ENCODE measurements around the gene ORC6.
"Not testable (repeated sequence)": the region's sequence is repeated elsewhere in the genome, so short reads cannot be mapped to it uniquely, and the experiment has no call there.

Gene ORC6, protein sequence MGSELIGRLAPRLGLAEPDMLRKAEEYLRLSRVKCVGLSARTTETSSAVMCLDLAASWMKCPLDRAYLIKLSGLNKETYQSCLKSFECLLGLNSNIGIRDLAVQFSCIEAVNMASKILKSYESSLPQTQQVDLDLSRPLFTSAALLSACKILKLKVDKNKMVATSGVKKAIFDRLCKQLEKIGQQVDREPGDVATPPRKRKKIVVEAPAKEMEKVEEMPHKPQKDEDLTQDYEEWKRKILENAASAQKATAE

DNA sequence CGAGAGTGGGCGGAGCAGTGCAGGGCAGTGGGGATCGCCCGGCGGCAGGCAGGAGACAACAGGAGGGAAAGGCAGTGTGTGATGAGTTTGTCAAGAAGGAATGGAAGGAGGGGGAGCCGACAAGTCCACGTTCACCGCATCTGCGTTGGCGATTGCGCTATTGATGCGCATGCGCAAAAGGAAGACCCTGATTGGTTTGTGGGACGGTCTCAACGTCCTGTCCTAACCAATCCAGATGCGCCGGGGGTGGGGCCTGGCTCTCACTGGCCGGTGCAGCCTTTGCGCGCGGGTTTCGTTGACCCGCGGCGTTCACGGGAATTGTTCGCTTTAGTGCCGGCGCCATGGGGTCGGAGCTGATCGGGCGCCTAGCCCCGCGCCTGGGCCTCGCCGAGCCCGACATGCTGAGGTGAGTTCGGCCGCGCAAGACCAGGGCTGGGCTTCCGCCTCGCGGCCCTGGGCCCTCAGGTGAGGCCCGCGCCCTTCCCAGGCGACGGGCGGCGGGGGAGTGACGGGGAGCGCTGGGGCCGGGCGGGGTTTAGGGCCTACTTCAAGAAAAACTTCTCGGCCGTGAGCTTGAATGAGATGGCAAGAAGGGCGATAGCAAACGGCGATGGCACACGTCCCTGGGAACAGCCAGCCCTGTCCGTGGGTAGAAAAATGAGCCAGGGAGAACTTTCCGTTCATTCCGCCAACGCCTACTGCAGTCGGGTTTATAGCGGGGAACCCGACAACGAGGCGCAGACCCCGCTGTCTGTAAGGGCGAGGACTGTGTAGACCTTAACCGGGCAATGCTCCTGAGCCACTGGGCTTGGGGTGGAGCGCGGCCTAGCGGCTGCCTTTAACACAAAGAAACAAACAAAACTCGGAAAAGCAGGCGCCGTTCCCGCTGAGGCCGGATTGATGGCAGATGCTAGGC lies at the start of gene ORC6:
Gene ORC6, plus strand, starts transcription at position 295 of the 916 bp plus-strand sequence. Its CDS starts 47 bp downstream, at position 342.
- DNase-seq: peak; percentile 96

DNA sequence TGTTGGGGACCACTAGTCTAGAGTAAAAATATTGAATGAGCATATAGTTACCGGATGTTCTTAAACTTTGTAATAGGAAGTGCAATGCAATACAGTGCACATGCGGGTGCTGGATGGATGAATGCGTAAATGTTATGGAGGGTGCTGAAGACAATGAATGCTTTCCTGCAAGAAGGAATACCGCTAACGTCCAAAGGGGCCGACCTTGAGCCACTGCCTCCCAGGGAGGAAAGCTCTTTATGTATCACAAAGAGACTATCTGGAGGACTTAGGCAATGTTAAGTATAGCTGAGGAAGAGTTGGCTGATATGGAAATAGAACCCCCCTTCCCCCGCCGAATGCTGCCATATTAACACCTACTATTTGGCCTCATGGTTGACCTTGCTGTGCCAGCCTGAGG lies 40.8 kb upstream of the ORC6 start:
- DNase-seq: no peak

DNA sequence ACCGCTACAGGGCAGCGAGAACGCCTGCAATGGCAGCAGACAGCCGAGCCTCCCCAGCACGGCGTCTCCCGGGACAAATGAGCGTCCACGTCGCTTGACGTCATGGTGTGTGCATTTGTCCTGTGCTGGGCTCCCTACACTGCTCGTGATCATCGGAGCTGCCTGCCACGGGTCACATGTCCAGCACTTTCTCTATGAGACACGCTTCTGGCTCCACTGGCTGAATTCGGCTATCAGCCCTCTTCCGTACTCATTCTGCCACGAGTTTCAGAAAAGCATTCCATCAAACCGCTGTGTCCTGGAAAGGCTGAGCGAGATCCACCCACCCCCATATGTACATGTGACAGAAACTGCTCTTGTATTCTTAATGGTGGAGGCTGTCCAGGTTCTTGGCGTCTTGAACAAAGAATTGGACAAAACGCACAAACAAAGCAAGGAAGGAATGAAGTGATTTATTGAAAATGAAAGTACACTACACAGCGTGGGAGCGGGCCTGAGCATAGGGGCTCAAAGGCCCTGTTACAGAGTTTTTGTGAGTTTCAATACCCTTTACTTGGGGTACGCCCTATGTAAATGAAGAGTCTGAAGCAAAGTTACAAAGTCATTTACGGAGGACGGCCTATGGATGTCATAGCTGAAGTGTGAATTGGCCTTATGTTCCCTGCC lies 39.7 kb upstream of the ORC6 start:
- DNase-seq: no peak

DNA sequence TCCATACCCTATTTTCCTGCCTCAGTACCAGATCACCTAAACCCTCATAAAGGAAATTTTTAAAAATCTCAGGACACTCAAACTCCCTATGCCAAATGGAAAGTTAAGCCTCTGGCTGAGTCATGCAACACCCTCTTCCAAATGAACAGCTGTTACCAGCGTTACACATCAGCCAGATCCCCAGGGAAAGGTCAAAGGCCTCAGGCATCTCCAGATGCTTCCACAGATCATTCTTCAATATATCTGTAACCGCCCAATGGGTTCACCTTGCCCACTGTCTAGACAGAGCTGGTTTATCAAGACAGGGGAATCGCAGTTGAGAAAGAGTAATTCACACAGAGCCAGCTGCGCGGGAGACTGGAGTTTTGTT lies 39.2 kb upstream of the ORC6 start:
- no peak for DNase-seq

DNA sequence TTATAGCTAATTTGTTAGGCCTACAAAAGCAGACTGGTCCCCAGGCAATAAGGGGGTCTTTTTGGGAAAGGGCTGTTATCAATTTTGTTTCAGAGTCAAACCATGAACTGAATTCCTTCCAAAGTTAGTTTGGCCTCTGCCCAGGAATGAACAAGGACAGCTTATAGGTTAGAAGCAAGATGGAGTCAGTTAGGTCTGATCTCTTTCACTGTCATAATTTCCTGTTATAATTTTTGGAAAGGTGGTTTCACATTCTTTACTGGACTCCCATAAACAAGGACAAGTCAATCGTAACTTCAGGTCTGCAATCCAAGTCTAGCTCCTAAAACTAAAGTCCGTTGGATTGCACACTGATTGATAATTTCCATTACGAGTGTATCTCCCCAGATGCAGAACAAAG lies 38.2 kb upstream of the ORC6 start:
- DNase-seq: no peak

DNA sequence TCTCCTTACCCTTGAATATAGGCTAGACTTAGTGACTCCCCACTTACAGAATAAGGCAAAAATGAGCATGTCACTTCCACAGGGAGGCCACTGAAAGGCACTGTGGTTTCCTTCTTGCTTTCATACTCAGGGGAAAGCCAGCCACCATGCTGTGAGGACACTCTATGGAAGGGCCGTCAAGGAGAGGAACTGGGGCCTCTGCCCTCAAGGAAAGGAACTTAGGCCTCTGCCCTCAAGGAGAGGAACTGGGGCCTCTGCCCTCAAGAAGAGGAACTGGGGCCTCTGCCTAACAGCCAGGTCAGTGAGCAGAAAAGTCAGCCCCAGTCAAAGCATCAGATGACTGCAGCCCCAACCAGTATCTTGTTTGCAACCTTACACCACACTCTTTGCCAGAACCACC lies 30.5 kb upstream of the ORC6 start:
- peak; percentile 34 for DNase-seq

DNA sequence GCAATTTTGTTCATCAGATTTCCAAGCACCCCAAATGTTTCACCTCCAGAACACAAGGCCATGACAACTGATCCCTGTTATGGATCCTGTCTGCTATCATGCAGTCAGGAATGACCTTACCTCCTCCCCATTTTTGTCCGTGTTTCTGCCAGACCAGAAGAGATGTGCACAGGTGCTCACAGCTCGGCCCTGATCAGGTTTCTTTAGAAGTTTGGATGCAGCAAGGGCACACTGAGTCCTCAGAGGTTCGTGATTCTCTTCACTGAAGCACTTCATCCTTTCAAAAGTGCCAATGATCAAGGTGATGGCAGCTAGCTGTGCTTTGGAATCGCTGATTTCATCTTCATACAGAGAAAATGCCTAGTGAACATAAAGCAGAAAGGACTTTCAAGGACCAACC lies 27.3 kb upstream of the ORC6 start:
- DNase-seq: no peak

DNA sequence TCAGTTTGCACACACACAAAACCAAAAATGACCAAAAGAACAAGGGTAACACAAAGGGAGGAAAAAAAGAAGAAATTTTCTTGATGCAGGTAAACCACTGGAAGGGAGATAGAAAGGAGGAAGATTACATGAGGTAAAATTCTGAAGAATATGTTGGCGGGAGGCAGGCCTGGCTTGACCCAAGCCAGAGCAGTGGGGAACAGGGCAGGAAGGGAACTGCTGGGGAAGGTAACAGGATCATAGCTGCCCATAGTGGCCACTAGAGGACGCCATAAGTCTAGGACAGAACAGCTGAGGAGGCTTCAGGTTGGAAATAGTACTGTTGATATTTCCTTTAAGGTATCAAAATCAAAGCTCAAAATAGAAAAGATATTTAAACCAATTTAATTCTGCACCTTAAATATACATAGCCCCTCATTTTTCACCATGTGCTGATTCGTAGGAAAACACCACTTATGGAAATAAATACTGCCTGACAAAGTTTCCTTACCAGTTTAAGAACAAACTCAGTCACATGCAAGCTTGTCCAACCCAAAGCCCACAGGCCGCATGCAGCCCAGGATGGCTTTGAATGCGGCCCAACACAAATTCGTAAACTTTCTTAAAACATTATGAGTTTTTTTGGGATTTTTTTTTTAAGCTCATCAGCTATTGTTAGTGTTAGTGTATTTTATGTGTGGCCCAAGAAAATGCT lies 16.0 kb upstream of the ORC6 start:
- DNase-seq: peak; percentile 67

DNA sequence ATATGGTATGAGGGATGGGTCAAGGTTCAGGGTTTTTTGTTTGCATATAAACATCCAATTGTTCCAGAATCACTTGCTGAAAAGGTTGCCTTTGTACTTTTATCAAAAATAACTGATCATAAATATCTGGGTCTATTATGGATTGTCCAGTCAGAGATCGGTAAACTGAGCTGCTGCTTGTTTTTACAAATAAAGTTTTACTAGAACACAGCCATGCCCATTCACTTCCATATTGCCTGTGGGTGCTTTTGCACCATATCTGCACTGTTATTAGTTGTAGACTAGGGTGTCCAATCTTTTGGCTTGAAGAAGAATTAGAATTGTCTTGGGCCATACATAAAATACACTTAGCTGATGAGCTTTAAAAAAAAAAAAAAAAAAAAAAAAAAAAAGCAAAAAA lies 11.5 kb upstream of the ORC6 start:
- not testable (repeated sequence) for DNase-seq

DNA sequence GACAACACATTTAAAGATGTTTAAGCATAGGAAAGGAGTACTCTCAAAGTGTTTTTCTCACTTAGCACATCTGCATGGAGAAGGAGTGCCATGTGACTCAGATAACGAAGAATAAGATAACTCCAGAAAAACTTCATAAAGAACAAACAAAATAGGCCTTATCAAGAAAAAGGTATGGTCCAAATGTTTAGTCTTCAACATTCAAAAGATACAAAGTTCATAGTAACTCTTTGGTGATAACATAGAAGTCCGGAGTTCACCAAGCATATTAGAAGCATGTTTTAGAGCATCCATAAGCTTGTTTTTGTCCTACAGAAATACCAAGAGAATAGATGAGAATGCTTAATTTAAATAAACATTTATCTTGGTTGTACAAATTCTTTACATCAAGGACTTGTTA lies 7.6 kb upstream of the ORC6 start:
- DNase-seq: not testable (repeated sequence)

DNA sequence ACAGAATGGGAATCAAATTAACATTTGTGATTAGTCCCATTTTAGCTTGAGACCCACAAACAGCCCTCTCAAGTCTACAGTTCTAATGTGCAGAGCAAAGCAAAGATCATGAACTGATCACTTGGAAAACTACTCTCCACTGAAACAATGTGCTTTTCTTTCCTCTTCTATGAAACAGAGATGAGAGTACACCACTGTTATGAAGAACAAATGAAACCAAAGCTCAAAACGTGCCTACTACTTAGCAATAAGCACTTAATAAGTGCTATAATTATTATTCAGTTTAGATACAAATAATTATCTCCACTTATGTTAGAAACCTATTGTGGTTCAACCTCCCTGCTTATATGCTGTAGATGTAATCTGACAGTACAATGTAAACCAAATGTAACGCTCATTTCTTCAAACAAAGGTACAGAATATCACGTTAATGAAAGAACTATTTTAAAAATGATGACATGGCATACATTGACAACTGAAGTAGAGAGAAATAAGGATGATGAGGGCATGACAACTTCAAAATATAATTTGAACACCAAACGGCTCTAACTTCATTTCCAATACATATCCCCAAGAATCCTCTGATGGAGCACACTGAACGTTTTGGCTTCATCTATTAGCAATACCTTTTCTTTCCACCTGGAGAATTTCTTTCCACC lies 2.5 kb upstream of the ORC6 start:
- no peak for DNase-seq

DNA sequence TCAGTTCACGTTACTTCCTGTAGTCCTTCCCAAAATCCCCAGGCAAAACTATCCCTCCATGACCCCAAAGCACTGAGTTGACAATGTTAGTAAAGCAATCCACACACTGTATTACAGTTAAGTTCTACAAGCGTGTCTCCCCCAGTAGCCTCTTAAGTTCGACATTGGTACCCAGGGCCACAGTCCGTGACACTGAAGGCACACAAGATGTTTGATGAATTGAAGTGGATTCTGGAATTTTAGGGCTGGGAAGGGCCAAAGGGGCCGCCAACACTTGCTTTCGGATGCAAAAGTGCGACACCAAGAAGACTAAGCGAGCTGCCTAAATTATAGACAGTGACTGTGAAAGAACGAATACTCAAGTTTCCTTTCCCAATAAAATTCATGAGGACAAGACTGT lies 2.0 kb upstream of the ORC6 start:
- DNase-seq: no peak

DNA sequence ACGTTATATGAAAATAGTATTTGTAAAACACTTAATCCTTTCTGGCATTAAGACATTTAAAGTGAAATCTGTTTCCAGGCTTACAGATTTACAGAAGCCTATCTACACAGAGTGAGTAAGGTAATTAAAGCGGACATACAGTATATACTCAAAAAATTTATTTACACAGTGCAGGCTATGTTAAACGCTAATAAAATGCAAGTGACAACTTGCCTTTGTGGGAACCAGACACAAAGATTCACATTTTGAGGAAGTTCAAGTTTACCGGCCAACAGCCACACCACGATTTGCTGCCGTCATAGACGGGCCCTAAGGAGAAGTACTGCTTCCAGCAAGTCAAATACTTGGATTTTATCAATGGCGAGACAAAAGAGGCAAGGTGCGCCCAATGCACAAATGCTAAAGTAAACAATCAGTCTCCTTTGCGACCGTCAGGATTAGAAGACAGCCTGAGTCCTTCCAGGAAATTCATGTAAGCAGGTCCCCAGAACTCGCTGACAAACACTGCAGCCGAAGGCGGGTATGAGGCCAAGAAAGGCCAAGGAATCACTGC lies 1.3 kb upstream of the ORC6 start:
- no peak for DNase-seq

DNA sequence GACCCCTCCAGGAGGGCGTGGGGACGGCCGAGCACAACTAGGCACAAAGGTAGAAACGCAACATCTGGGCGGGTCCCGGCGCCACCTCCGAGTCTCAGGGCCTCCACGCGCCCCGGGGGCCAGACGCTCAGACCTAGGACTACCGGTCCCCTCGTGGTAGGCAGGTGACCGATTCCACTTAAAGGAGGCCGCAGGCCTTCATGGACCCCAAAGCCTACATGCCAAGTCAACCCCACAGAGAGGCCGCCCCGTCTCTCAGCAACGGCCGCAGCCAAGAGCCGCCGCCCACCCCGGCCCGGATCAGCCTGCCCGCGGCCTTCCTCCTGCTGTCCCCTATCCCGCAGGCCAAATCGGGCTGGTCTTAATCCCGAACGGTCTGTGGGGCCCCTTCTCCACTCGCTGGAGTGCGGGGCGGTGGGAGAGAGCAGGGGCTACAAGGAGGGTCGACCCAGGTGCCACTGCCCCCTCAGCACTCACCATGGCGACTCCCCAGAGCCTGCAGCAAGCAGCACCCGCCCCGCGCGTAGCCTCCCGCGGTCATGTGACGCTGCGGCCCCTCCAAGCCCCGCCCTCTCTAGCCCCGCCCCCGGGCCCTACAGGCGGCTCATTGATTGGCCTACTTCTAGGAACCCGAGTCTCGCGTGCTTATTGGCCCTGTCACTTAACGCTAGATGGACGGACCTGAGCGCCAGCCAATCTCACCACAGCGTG lies 650 bp upstream of the ORC6 start, which contains the start of gene VPS35:
Gene VPS35, minus strand, starts transcription at position 525 of the 711 bp plus-strand sequence. Its CDS starts 45 bp downstream, at position 480.
- DNase-seq: peak; percentile 99

DNA sequence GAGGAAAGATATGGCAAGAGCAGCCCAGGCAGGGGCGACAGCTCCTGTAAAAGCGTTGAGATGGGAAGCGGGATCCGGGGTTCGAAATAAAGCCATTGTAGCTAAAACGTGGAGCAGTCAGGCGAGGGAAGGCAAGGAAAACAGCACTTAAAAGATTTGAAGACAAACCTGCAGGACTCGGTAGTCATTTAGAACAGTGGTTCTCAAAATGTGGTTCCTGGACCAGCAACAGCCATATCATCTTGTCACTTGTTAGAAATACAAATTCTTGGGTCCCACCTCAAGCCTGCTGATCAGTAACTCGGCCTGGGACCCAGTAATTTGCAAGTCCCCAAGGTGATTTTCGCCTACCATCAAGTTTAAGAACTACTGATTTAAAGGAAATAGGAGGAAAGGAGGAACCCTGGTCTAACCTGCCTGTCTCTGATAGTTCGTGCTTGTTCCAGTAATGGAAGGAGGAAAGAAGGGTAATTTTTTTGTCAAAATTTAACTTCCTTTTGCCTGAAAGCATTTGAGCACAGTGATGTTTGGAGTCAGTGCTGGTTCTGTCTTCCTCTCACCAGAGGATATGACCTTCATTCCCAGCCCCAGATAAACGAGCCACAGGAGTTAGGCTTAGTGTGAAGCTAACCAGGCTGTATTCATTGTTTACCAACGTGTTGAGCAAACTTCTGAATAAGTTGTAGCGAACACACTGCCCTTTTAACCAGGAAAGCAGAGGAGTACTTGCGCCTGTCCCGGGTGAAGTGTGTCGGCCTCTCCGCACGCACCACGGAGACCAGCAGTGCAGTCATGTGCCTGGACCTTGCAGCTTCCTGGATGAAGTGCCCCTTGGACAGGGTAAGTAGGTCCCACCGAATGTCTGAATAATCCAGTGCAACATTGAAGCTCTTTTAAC lies 1.1 kb downstream of the ORC6 start:
- no peak for DNase-seq

DNA sequence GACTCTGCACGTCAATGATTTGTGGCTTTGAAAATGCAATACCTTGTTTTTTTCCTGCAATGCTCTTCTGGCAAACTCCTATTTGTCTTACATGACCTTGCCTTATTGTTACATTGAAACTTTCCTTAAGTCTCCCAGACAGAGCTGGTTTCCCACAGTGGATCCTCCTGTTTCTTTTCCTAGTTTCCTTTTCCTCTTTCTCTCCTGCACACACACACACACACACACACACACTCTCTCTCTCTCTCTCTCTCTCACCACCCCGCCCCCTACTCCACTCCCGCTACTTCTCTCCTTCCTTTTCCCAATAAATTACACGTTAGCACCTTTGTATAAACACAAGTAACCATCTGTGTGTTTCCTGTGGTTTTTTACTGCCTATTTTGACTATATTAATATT lies 2.3 kb downstream of the ORC6 start:
- DNase-seq: no peak

DNA sequence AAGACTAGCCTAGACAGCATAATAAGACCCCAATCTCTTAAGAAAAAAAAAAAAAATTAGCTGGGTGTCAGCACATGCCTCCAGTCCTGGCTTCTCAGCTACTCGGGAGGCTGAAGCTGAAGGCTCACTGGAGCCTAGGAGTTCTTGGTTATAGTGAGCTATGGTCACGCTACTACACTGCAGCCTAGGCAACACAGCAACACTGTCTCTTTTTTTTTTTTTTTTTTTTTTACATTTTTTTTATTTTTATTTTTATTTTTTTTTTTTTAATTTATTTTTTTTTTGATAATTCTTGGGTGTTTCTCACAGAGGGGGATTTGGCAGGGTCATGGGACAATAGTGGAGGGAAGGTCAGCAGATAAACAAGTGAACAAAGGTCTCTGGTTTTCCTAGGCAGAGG lies 4.1 kb downstream of the ORC6 start:
- no peak for DNase-seq

DNA sequence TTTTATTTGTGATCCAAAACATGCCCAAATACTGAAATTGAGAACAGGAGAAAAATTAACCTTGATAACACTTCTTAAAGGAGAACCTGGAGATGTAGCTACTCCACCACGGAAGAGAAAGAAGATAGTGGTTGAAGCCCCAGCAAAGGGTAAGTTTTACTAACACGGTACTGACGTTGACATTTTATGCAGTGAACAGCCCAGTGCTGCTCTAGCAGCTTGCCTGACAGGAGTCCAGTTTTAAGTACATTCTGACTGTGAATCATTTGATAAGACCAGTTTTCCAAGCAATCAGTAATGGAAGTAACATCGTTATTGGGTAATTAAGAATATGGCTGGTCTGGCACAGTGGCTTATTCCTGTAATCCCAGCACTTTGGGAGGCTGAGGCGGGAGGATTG lies 6.5 kb downstream of the ORC6 start:
- no peak for DNase-seq

DNA sequence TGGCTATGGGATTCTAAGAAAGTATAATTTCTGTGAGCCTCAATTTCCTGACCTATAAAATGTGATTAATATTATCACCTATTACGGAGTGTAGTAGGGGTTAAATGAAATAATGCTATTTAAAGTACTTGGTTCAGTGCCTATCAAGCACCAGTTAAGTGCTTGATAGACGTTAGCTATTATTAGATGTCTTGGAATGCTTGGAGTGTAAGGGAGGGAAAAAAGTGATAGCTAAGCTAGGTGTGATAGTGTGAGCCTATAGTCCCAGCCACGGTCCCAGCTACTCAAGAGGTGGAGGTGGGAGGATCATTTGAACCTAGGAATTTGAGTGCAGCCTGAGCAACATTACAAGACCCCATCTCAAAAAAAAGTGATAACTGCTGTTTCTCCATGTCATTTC lies 7.5 kb downstream of the ORC6 start:
- DNase-seq: no peak

DNA sequence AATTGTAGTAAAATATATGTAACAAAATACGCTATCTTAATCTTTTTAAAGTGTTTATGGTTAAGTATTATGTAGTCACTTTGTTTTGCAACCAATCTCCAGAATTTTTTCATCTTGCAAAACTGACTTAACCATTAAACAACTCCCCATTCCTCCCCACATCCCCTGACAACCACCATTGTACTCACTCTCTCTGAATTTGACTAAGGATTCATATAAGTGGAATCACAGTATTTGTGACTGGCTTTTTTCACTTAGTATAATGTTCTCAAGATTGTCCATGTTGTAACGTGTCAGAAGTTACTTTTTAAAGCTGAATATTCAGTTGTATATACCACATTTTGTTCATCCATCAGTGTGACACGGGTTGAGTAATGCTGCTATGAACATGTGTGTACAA lies 10.6 kb downstream of the ORC6 start:
- DNase-seq: no peak

Data from CD4-positive, alpha-beta T cell treated with Interleukin-10 for 1 hour (primary cell).